GM21360 (cell line): ENCODE results near the gene OR5B17.
"Not testable (repeated sequence)": the region's sequence is repeated elsewhere in the genome, so short reads cannot be mapped to it uniquely, and the experiment has no call there.

Experiments used
- ATAC-seq: cut with Tn5 transposase; IDR thresholded peaks from one replicate; pipeline ENCODE4 v1.9.1; 2021; ENCODE audit warnings: mild to moderate bottlenecking, moderate library complexity; ENCODE audit not compliant: unreplicated experiment

OR5B17 gene

DNA sequence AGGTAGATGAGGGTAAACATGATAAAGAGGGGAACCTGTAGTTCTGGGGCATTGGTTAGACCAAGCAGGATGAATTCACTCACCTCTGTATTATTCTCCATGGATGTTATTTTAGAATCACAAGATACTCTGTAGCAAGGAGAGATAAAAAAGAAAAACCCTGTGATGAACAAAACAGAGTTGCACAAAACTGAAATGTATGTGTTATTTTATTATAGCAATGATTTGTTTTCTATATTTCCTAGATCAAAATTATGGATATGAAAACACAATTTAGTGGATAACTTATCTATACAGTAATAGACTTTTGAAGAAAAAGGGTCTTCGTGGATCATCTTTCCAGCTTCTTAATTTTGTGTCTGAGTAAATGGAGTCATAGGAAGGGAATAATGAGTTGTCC, at the start of gene OR5B17:
Gene OR5B17 (minus strand): TSS at position 101 of the 400 bp plus-strand sequence. CDS start 0 bp downstream, at position 101.
- ATAC-seq, result no peak

- ATAC-seq, result no peak
These were observed 47.9 kb upstream of the OR5B17 start, which contains the start of gene OR5B3 for GRCh38 chr11:58406774-58407173. TSS of gene OR5B3 (minus strand) at chr11:58406874. CDS start at chr11:58403409, 3,465 bp downstream.

DNA sequence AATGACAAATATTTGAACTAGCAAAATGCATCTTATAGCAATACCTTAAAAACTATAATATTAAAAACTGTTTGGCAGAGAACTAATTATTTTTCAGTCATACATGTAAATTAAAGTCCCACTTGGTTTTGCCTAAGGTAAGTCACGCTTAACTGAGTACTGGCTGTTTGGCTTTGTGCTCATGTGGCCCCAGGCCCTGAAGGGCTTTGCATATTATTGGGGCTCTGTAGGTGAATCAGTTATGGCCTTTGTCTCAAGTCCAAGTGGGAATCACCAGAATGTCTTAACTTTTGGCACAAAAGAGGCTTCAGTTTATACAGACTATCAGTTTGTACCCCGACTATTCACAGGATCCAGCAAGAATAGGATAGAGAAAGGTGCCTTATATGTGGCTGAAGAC, 40.8 kb upstream of the OR5B17 start:
- not testable (repeated sequence) for ATAC-seq

GRCh38 chr11:58395581-58395980, 36.7 kb upstream of the OR5B17 start:
- no peak for ATAC-seq

GRCh38 chr11:58394195-58394594, 35.3 kb upstream of the OR5B17 start:
- no peak for ATAC-seq

DNA sequence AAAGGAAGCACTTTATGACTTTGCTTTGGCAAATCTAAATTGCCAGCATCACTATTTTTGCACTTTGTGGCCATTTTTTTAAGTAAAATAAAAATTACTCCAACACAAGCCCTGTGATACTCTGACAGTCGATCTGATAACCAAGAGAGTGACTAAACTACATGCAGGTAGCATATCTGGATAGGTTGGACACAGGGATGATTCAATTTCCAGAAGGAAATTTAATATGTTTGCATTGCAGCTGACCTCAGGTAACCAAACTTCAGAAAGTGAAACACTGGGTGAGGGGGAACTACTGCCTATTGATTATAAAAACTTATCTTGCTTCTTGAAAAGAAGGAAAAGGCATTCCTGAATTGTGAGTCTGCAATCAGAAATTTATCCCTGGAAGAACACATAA, 33.9 kb upstream of the OR5B17 start:
- ATAC-seq, result no peak

DNA sequence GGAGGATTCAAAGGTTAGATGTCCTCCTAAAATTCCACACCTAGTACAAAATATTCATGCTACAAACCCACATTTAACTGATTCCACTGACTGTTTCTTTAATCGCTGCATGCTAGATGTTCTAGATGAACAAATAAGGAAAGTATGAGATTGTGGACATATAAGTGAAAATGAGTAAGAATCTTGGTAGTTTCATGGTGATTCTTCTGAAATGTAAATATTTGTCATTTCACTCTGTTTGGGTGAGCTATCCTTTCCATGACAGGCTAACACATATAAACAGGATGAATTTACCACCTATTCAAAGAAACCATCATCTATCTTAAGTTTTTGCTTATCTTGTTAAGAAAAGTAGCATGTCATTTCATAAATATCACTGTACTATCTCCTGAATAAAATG, 33.0 kb upstream of the OR5B17 start:
- no peak for ATAC-seq

- no peak for ATAC-seq
These were observed 31.7 kb upstream of the OR5B17 start for GRCh38 chr11:58390551-58391063.

DNA sequence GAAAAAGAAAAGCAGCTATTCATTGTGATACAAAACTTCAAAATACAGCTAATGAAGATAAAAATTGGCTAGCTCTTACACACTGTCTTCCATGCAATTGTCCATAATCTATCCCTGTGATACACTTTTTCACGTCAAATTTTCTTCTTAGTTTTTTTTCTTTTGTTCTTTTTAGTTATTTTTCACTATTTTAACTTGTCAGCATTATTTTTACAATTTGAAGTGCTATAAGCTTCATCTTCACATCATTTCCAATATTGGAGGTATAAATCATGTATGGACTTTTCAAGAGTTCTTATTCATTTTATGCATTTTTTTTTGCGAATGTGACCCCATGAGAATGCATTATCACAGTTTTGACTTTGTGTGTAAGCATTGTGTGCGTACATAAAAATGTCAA, 4.1 kb downstream of the OR5B17 start:
- ATAC-seq, result no peak

GRCh38 chr11:58345204-58345603, 13.7 kb downstream of the OR5B17 start:
- ATAC-seq, result no peak

DNA sequence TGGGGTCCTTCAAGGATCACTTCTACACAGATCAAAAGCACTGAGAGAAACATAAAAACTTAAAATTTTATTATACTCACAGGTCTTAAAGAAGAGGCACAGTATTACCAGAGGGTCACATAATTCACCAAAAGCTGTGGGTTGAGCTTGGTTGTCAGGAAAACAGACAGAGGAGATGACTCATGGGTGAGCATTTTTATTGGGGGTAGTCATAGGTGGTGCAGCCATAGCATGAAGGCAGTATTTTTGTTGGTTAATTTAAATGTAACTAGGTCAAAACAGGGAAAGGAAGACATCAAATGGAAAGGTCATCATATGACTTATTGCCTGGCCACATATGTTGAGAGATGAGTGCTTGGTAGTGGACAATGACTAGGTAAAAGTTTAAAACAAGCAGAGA, 24.2 kb downstream of the OR5B17 start:
- no peak for ATAC-seq

GRCh38 chr11:58330861-58331260, 28.0 kb downstream of the OR5B17 start:
- no peak for ATAC-seq

DNA sequence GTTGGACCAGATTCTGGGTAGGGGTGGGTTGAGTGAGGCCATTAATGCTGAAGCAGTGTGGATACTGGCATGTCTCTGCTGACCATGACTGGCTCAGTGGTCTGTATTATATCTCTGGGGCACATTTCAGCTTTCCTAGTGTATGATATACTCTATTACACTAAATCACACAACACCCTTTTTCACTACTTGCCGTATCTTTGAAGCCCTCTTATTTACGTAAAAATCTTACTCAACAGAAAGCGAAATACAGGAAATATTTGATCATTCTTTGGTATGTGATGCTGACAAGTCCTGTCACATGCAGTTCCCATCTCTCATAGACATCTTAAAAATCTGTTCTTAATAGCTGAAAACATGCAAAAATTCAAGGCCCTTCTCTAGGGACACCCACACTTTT, 40.3 kb downstream of the OR5B17 start:
- no peak for ATAC-seq

DNA sequence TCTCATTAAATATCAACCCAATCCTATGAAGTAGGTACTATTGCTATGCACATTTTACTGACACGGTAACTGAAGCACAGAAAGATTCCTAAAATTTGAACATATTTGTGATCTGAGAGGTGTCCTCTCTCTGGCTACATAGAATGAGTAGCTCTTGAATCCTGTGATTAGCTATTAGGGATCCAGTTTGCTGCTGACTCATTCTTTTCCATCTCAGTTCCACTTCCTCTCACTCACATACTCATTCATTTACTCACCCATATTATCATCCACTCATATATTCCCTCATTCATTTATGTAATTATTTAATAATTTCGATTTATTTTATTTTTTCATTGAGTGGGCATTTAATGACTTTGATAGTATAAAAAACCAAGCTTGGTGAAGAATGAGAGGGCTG, 42.7 kb downstream of the OR5B17 start:
- ATAC-seq, result no peak
